ENCODE results near the gene CRYM.

CRYM gene

GRCh38 chr16:21222495-21223337 is 55.4 kb downstream of the CRYM start:
- no peaks in the 10 kb centered on the region for H4K20me1 ChIP-seq
- H3K27me3 ChIP-seq = no peaks in the 10 kb centered on the region
- H3K4me3 ChIP-seq = no peak overlapping the region
- TF ChIP-seq Cebpa-rat (IDR thresholded peaks at IDR 0.05) = no peak
- no peak overlapping the region for H3K27ac ChIP-seq
- H3K36me3 ChIP-seq = no peaks in the 10 kb centered on the region
- H3K9ac ChIP-seq = no peak overlapping the region
- peak overlapping the region in 2 of 11 experiments; percentile 21; a peak in 2 of 22 replicates for H3K4me2 ChIP-seq
- H3K9me3 ChIP-seq (replicated peaks in 1 of 11) = peaks cover 0 to 10% (median 0%) of the 10 kb centered on the region in 11 experiments; a peak in 2 of 22 replicates
- peaks cover 0 to 6% (median 0%) of the 10 kb centered on the region in 10 experiments; a peak in 2 of 20 replicates for H3K4me1 ChIP-seq

GRCh38 chr16:21219551-21219950 is 58.5 kb downstream of the CRYM start:
- Histone ChIP-seq H3K4me1 (peaks cover 0 to 12% (median 0%) of the 10 kb centered on the region in 10 experiments; a peak in 4 of 20 replicates), H3K36me3 (no peaks in the 10 kb centered on the region), H3K4me3 (no peak overlapping the region), H3K27me3 (no peaks in the 10 kb centered on the region), H3K4me2 (no peak overlapping the region), H3K9me3 (replicated peaks in 1 of 11) (peaks cover 0 to 10% (median 0%) of the 10 kb centered on the region in 11 experiments; a peak in 2 of 22 replicates), H3K27ac (no peak overlapping the region), H3K9ac (no peak overlapping the region), H4K20me1 (no peaks in the 10 kb centered on the region)
- no peak for TF ChIP-seq Cebpa-rat (IDR thresholded peaks at IDR 0.05)

DNA sequence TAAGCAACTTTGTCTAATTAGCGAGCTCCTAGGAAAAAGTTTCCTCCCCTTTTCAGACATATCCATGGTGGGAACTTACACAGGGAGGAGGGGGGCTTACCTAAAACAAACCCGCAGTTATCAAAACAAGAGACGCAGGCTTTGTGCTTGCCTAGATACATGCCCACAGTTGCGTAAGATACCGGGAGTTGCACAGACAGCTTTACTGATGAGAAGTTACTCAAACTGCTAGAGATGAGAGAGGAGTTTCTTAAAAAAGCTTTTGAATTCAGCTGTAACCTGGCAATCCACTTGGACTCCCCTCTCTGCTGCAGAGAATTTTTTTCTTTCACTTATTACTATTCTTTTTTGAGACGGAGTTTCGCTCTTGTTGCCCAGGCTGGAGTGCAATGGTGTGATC is 59.9 kb downstream of the CRYM start:
- no peak overlapping the region for H3K4me2 ChIP-seq
- no peaks in the 10 kb centered on the region for H3K36me3 ChIP-seq

GRCh38 chr16:21217121-21217520 is 61.0 kb downstream of the CRYM start:
- Histone ChIP-seq H3K4me2 (no peak overlapping the region), H3K4me3 (no peak overlapping the region), H3K9me3 (replicated peaks in 1 of 11) (peaks cover 0 to 10% (median 0%) of the 10 kb centered on the region in 11 experiments; a peak in 2 of 22 replicates), H3K9ac (no peak overlapping the region), H3K36me3 (no peaks in the 10 kb centered on the region), H3K4me1 (peaks cover 0 to 5% (median 0%) of the 10 kb centered on the region in 10 experiments; a peak in 3 of 20 replicates), H4K20me1 (no peaks in the 10 kb centered on the region), H3K27me3 (no peaks in the 10 kb centered on the region), H3K27ac (no peak overlapping the region)
- no peak for TF ChIP-seq Cebpa-rat (IDR thresholded peaks at IDR 0.05)

More for the DNA sequence above, 59.9 kb downstream of the CRYM start:
- no peak overlapping the region for H3K4me3 ChIP-seq
- H3K9me3 ChIP-seq (replicated peaks in 1 of 11) = peaks cover 0 to 10% (median 0%) of the 10 kb centered on the region in 11 experiments; a peak in 2 of 22 replicates
- no peak overlapping the region for H3K27ac ChIP-seq
- TF ChIP-seq Cebpa-rat (IDR thresholded peaks at IDR 0.05) = 0 out of 22 replicates have a peak, but pooled peaks of 1 of the 11 experiments have one; percentile 31
- no peak overlapping the region for H3K9ac ChIP-seq
- H4K20me1 ChIP-seq = no peaks in the 10 kb centered on the region
- H3K27me3 ChIP-seq = no peaks in the 10 kb centered on the region
- peaks cover 0 to 11% (median 0%) of the 10 kb centered on the region in 10 experiments; a peak in 4 of 20 replicates for H3K4me1 ChIP-seq

DNA sequence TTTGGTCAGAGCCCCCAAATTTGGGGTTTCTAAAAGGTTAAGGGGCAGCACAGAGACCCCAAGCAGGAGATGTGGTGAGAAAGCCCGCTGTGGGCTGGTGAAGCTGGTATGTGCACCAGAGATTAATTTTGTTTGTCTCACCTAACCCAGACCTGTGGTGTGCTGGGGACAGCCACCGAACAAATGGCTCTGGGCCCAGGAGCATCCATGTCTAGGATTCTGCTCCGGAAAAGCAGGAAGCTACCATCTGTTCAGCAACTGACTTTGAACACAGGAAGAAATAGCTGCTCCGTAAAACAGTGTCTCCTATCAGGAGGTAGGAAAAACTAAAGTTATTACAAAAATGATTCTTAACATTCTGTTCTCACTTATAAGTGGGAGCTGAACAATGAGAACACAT is 64.0 kb downstream of the CRYM start:
- Histone ChIP-seq H4K20me1 (no peaks in the 10 kb centered on the region), H3K36me3 (no peaks in the 10 kb centered on the region)
- no peak for TF ChIP-seq Cebpa-rat (IDR thresholded peaks at IDR 0.05)

GRCh38 chr16:21211486-21211885 is 66.6 kb downstream of the CRYM start, which contains the start of gene ZP2:
ZP2 (minus strand) TSS chr16:21211574; CDS start chr16:21211547, 27 bp downstream.
- Histone ChIP-seq H3K27ac (no peak within 1 kb of the TSS), H3K4me2 (peak within 1 kb of the TSS in 5 of 11 experiments; percentile 12 to 38 (median 33); a peak in 5 of 22 replicates), H3K4me3 (no peak within 1 kb of the TSS), H3K4me1 (peaks cover 0 to 8% (median 4%) of the 10 kb centered on the region in 10 experiments; a peak in 4 of 20 replicates), H3K27me3 (no peaks in the 10 kb centered on the region), H3K36me3 (no peaks in the 10 kb centered on the region), H3K9ac (no peak within 1 kb of the TSS), H4K20me1 (no peaks in the 10 kb centered on the region), H3K9me3 (replicated peaks in 1 of 11) (no peaks in the 10 kb centered on the region; a peak in 1 of 22 replicates)
- TF ChIP-seq Cebpa-rat (IDR thresholded peaks at IDR 0.05) = no peak

More for the DNA sequence above, 64.0 kb downstream of the CRYM start:
- H3K9me3 ChIP-seq (replicated peaks in 1 of 11) = no peaks in the 10 kb centered on the region
- peaks cover 0 to 8% (median 5%) of the 10 kb centered on the region in 10 experiments; a peak in 4 of 20 replicates for H3K4me1 ChIP-seq
- no peaks in the 10 kb centered on the region for H3K27me3 ChIP-seq
- H3K9ac ChIP-seq = no peak overlapping the region
- H3K4me3 ChIP-seq = no peak overlapping the region
- no peak overlapping the region for H3K27ac ChIP-seq
- no peak overlapping the region for H3K4me2 ChIP-seq

All from BLaER1 treated with 17β-estradiol and CSF1 and Interleukin-3, amounts not matched to agents 10 nM and 100 nM (cell line).